DND-41 (cell line): ENCODE measurements around the gene MTRFR.

Experiments used
- ATAC-seq: fragments of 200-7000 bp; cut with Tn5 transposase; 3 replicates; pipeline ENCODE4 v1.9.1; 2021; ENCODE audit warnings: low read depth; ENCODE audit not compliant: insufficient read depth
- DNase-seq: peaks from one replicate; pipeline ENCODE4 v3.0.0-alpha.2; 2020
- H2AFZ ChIP-seq: 2 replicates; pipeline ENCODE4 v1.6.0; 2012; ENCODE audit warnings: low read depth, low read length
- H3K27ac ChIP-seq: 2 replicates; pipeline ENCODE4 v1.5.1; 2012; ENCODE audit warnings: low read length, inconsistent platforms
- H3K27me3 ChIP-seq: fragments of 200-600 bp; sonication (generic); 2 replicates; pipeline ENCODE4 v1.6.0; 2012; ENCODE audit warnings: low read length, mild to moderate bottlenecking, inconsistent platforms; ENCODE audit not compliant: insufficient read depth, poor library complexity
- H3K36me3 ChIP-seq: 2 replicates; pipeline ENCODE4 v1.5.1; 2012; ENCODE audit warnings: low read length, inconsistent platforms; ENCODE audit not compliant: insufficient read depth
- H3K4me1 ChIP-seq: 2 replicates; pipeline ENCODE4 v1.5.1; 2012; ENCODE audit warnings: mild to moderate bottlenecking, low read length; ENCODE audit not compliant: insufficient read depth
- H3K4me2 ChIP-seq: 2 replicates; pipeline ENCODE4 v1.6.0; 2012; ENCODE audit warnings: mild to moderate bottlenecking, moderate library complexity, low read length, inconsistent platforms; ENCODE audit not compliant: insufficient read depth
- H3K4me3 ChIP-seq, 2 experiments: fragments of 200-600 bp in 1 of 2; shearing (Covaris generic) in 1 of 2; 2 replicates each; pipeline ENCODE4 v1.5.1; 2012 to 2016; ENCODE audit warnings: inconsistent platforms in 2 of 2, low read length in 2 of 2, mild to moderate bottlenecking in 2 of 2, low read depth in 1 of 2, moderate library complexity in 1 of 2
- H3K79me2 ChIP-seq: 2 replicates; pipeline ENCODE4 v1.6.0; 2012; ENCODE audit warnings: low read length, inconsistent platforms; ENCODE audit not compliant: insufficient read depth
- H3K9ac ChIP-seq: 2 replicates; pipeline ENCODE4 v1.6.0; 2012; ENCODE audit warnings: low read depth, mild to moderate bottlenecking, inconsistent platforms, low read length, moderate library complexity
- H3K9me3 ChIP-seq: 2 replicates; pipeline ENCODE4 v1.5.1; 2012; ENCODE audit warnings: low read length, moderate library complexity, mild to moderate bottlenecking, inconsistent platforms; ENCODE audit not compliant: insufficient read depth, severe bottlenecking
- H4K20me1 ChIP-seq: 2 replicates; pipeline ENCODE4 v1.6.0; 2012; ENCODE audit warnings: low read length; ENCODE audit not compliant: insufficient read depth
- CTCF ChIP-seq: IDR thresholded peaks from 2 replicates; pipeline ENCODE4 v1.5.1; 2012; ENCODE audit warnings: borderline replicate concordance, low read length, moderate library complexity, mild to moderate bottlenecking; ENCODE audit not compliant: poor library complexity, severe bottlenecking; ENCODE audit errors: extremely low read depth
- EZH2 ChIP-seq: IDR thresholded peaks from 3 replicates; pipeline ENCODE4 v1.6.1; 2012; ENCODE audit warnings: borderline replicate concordance, low read depth, mild to moderate bottlenecking, moderate library complexity, low read length, inconsistent platforms; ENCODE audit not compliant: severe bottlenecking

The MTRFR gene

GRCh38 chr12:123225443-123225842 lies 7.8 kb upstream of the MTRFR start:
- H3K4me1 ChIP-seq = peaks cover 35% of the 10 kb centered on the region
- DNase-seq (no peak), ATAC-seq (no peak)
- H2AFZ ChIP-seq = no peak overlapping the region
- no peak overlapping the region for H3K9ac ChIP-seq
- H3K79me2 ChIP-seq = peaks cover 82% of the 10 kb centered on the region
- H3K27me3 ChIP-seq = no peaks in the 10 kb centered on the region
- no peaks in the 10 kb centered on the region for H3K9me3 ChIP-seq
- no peak overlapping the region for H3K4me3 ChIP-seq
- no peak overlapping the region for H3K27ac ChIP-seq
- H4K20me1 ChIP-seq = peaks cover 7% of the 10 kb centered on the region; the same call in 1 of the 2 replicates
- peaks cover 79% of the 10 kb centered on the region for H3K36me3 ChIP-seq
- TF ChIP-seq EZH2 = no peak
- TF ChIP-seq CTCF = no peak
- no peak overlapping the region for H3K4me2 ChIP-seq

- no peak overlapping the region for H2AFZ ChIP-seq
- peaks cover 90% of the 10 kb centered on the region for H3K79me2 ChIP-seq
- H3K27me3 ChIP-seq = no peaks in the 10 kb centered on the region
- TF ChIP-seq CTCF = no peak
- no peak for TF ChIP-seq EZH2
- H3K9me3 ChIP-seq = no peaks in the 10 kb centered on the region
- H3K4me2 ChIP-seq = peak overlapping the region; percentile 46; the same call in 1 of the 2 replicates
- peaks cover 7% of the 10 kb centered on the region; the same call in 1 of the 2 replicates for H4K20me1 ChIP-seq
- DNase-seq = no peak
- ATAC-seq = no peak
- H3K36me3 ChIP-seq = peaks cover 61% of the 10 kb centered on the region
- H3K27ac ChIP-seq = peak overlapping the region; percentile 32; the same call in 1 of the 2 replicates
- 0 out of 4 replicates have a peak overlapping the region, but pooled peaks of 1 of the 2 experiments have one; percentile 31 for H3K4me3 ChIP-seq
- no peak overlapping the region for H3K9ac ChIP-seq
- peaks cover 53% of the 10 kb centered on the region for H3K4me1 ChIP-seq
Observed at GRCh38 chr12:123227581-123228258, 5.5 kb upstream of the MTRFR start.

GRCh38 chr12:123229051-123229450 lies 4.2 kb upstream of the MTRFR start:
- peak overlapping the region; percentile 21; the same call in 1 of the 2 replicates for H3K9ac ChIP-seq

More at GRCh38 chr12:123229051-123229450, 4.2 kb upstream of the MTRFR start:
- TF ChIP-seq EZH2 = no peak
- TF ChIP-seq CTCF = no peak
- DNase-seq = no peak
- no peak overlapping the region for H3K27ac ChIP-seq
- peak overlapping the region in 1 of 2 experiments; percentile 14; a peak in 1 of 4 replicates for H3K4me3 ChIP-seq
- no peaks in the 10 kb centered on the region for H3K9me3 ChIP-seq
- peaks cover 51% of the 10 kb centered on the region for H3K4me1 ChIP-seq
- no peak for ATAC-seq
- H3K27me3 ChIP-seq = no peaks in the 10 kb centered on the region
- peaks cover 52% of the 10 kb centered on the region for H3K36me3 ChIP-seq
- H3K79me2 ChIP-seq = peaks cover 93% of the 10 kb centered on the region
- H3K4me2 ChIP-seq = peak overlapping the region; percentile 87; the same call in 1 of the 2 replicates
- peaks cover 3% of the 10 kb centered on the region; the same call in 1 of the 2 replicates for H4K20me1 ChIP-seq
- H2AFZ ChIP-seq = no peak overlapping the region
